HL-60 (cell line): Measurements from ENCODE around the gene SHANK2.
"Not testable (repeated sequence)": the region's sequence is repeated elsewhere in the genome, so short reads cannot be mapped to it uniquely, and the experiment has no call there.

Experiments
- DNase-seq, 2 experiments: peaks; one replicate each; pipeline ENCODE4 v3.0.0-alpha.2; 2010 to 2020; ENCODE audit warnings: low read depth in 1 of 2, low spot score in 1 of 2
- H3K27ac ChIP-seq: fragments of 250-450 bp; sonication (Bioruptor Pico); replicated peaks from 2 replicates; pipeline ENCODE4 v1.5.1; 2020; ENCODE audit warnings: mild to moderate bottlenecking, moderate library complexity
- H3K27me3 ChIP-seq: fragments of 250-450 bp; sonication (Bioruptor Pico); 2 replicates; pipeline ENCODE4 v1.5.1; 2021; ENCODE audit warnings: mild to moderate bottlenecking, moderate library complexity; ENCODE audit not compliant: insufficient read depth, poor library complexity, severe bottlenecking
- H3K4me3 ChIP-seq: replicated peaks from 2 replicates; pipeline ENCODE4 v1.5.1; 2011; ENCODE audit warnings: mild to moderate bottlenecking, control low read depth, low read length; ENCODE audit not compliant: insufficient read depth
- CTCF ChIP-seq: IDR thresholded peaks from one replicate; pipeline ENCODE4 v1.5.1; 2011; ENCODE audit warnings: low read length, control low read depth, inconsistent platforms; ENCODE audit not compliant: insufficient read depth
- GABPA ChIP-seq: IDR thresholded peaks from 2 replicates; pipeline ENCODE4 v1.6.1; 2012; ENCODE audit warnings: low read depth
- POLR2AphosphoS5 ChIP-seq: IDR thresholded peaks from 2 replicates; pipeline ENCODE4 v1.6.1; 2012; ENCODE audit warnings: low read depth
- REST ChIP-seq: IDR thresholded peaks from 2 replicates; pipeline ENCODE4 v1.6.1; 2012; ENCODE audit warnings: low read depth; ENCODE audit not compliant: insufficient replicate concordance
- SPI1 ChIP-seq: IDR thresholded peaks from 2 replicates; pipeline ENCODE4 v1.6.1; 2012; ENCODE audit warnings: low read depth, mild to moderate bottlenecking, borderline replicate concordance

The SHANK2 gene

GRCh38 chr11:71236836-71237475 lies 15.4 kb downstream of the SHANK2 start:
- DNase-seq: no peak
- Histone ChIP-seq H3K27me3 (no peaks in the 10 kb centered on the region), H3K27ac (no peak overlapping the region), H3K4me3 (no peak overlapping the region)
- no peak for TF ChIP-seq CTCF

GRCh38 chr11:71235719-71236118 lies 16.7 kb downstream of the SHANK2 start:
- TF ChIP-seq SPI1 (no peak), POLR2AphosphoS5 (no peak), CTCF (no peak), GABPA (no peak), REST (no peak)
- Histone ChIP-seq H3K27ac (no peak overlapping the region), H3K4me3 (no peak overlapping the region), H3K27me3 (no peaks in the 10 kb centered on the region)
- DNase-seq: no peak

GRCh38 chr11:71233896-71234852 lies 18.2 kb downstream of the SHANK2 start:
- not testable (repeated sequence) for H3K27ac ChIP-seq

GRCh38 chr11:71232364-71232763 lies 20.0 kb downstream of the SHANK2 start:
- Histone ChIP-seq H3K27me3 (peaks cover 2% of the 10 kb centered on the region), H3K4me3 (no peak overlapping the region), H3K27ac (no peak overlapping the region)
- DNase-seq: no peak
- TF ChIP-seq POLR2AphosphoS5 (no peak), GABPA (no peak), CTCF (no peak)

More at GRCh38 chr11:71233896-71234852, 18.2 kb downstream of the SHANK2 start:
- H3K4me3 ChIP-seq, DNase-seq, H3K27me3 ChIP-seq: not testable (repeated sequence)

GRCh38 chr11:71228961-71229360 lies 23.4 kb downstream of the SHANK2 start:
- TF ChIP-seq SPI1 (no peak), POLR2AphosphoS5 (no peak)
- Histone ChIP-seq H3K4me3 (no peak overlapping the region), H3K27me3 (peaks cover 2% of the 10 kb centered on the region), H3K27ac (no peak overlapping the region)
- no peak for DNase-seq
